Colonic mucosa (tissue), 4 donors: ENCODE measurements around the gene SRRM3. TPM values are rescaled to one million over a fixed set of nuclear protein-coding genes. Genes with fewer than 3 reads are reported as not detected.
"Not testable (repeated sequence)": the region's sequence is repeated elsewhere in the genome, so short reads cannot be mapped to it uniquely, and the experiment has no call there.

ENCODE experiments used
- DNase-seq: peaks from one replicate; pipeline ENCODE4 v3.0.0-alpha.2; 2020
- H3K27ac ChIP-seq: fragments of 200-600 bp; one replicate; pipeline ENCODE4 v1.8.0; 2021
- H3K27me3 ChIP-seq: fragments of 200-600 bp; one replicate; pipeline ENCODE4 v1.8.0; 2021
- H3K36me3 ChIP-seq: fragments of 200-600 bp; one replicate; pipeline ENCODE4 v1.8.0; 2021
- H3K4me1 ChIP-seq: fragments of 200-600 bp; one replicate; pipeline ENCODE4 v1.8.0; 2021; ENCODE audit warnings: mild to moderate bottlenecking
- H3K4me3 ChIP-seq: fragments of 200-600 bp; one replicate; pipeline ENCODE4 v1.8.0; 2021
- H3K9ac ChIP-seq, 2 donors: one replicate each; pipeline ENCODE4 v1.7.0; 2013; ENCODE audit warnings: control low read depth in 2 of 2, low read depth in 2 of 2, low read length in 2 of 2
- H3K9me3 ChIP-seq: fragments of 200-600 bp; one replicate; pipeline ENCODE4 v1.8.0; 2021
- intact Hi-C: fragments of 100-400 bp; cut with DNase I; formaldehyde crosslinking; loops from one replicate; pipeline ENCODE4 v1.14.1; 2022
- total RNA-seq, 2 donors: library from RNA; stranded (reverse); fragmentation: NEBNext Ultra II Directional in 1 of 2; extraction: Animal tissue kit (Norgen Biotek cat#: 25700) in 1 of 2; gene quantifications; one replicate each; pipeline ENCODE4 v1.2.1, GENCODE V29; 2021
- TF ChIP-seq, protein P1 (sequence below): fragments of 200-600 bp; IDR thresholded peaks from one replicate; pipeline ENCODE4 v1.8.0; 2022; ENCODE audit warnings: antibody characterized with exemption, mild to moderate bottlenecking
- donor health status: healthy.
- donor health status: DM: no; HTN: no; CAD: no.
- donor health status: DM: no; HTN: no; CAD: no.

The SRRM3 gene
- total RNA-seq, 2 donors from 2014 or later = 0.64 to 0.67 TPM

DNA sequence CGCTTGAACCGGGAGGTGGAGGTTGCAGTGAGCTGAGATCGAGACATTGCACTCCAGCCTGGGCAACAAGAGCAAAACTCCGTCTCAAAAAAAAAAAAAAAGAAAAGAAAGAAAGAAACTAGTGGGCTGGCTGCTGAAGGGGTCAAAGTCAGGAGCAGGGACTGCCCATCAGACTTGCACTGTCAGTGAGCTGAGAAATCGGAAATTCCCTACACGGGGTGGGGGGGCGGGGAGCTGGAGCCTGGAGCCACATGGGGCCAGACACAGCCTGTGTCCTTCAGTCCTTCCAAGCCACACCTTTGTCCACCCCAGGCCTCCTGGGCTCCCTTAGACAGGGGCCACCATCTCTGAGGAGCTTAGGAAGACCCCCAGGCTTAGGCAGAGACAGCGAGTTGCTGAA, 34.5 kb downstream of the SRRM3 start:
- DNase-seq = no peak
- Histone ChIP-seq H3K27me3 (no peaks in the 10 kb centered on the region), H3K4me1 (no peaks in the 10 kb centered on the region), H3K9ac (no peak overlapping the region), H3K9me3 (no peaks in the 10 kb centered on the region), H3K36me3 (no peaks in the 10 kb centered on the region), H3K4me3 (no peak overlapping the region), H3K27ac (no peak overlapping the region)
- intact Hi-C loops = no loop called here
- TF ChIP-seq, protein P1, sequence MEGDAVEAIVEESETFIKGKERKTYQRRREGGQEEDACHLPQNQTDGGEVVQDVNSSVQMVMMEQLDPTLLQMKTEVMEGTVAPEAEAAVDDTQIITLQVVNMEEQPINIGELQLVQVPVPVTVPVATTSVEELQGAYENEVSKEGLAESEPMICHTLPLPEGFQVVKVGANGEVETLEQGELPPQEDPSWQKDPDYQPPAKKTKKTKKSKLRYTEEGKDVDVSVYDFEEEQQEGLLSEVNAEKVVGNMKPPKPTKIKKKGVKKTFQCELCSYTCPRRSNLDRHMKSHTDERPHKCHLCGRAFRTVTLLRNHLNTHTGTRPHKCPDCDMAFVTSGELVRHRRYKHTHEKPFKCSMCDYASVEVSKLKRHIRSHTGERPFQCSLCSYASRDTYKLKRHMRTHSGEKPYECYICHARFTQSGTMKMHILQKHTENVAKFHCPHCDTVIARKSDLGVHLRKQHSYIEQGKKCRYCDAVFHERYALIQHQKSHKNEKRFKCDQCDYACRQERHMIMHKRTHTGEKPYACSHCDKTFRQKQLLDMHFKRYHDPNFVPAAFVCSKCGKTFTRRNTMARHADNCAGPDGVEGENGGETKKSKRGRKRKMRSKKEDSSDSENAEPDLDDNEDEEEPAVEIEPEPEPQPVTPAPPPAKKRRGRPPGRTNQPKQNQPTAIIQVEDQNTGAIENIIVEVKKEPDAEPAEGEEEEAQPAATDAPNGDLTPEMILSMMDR = no peak

DNA sequence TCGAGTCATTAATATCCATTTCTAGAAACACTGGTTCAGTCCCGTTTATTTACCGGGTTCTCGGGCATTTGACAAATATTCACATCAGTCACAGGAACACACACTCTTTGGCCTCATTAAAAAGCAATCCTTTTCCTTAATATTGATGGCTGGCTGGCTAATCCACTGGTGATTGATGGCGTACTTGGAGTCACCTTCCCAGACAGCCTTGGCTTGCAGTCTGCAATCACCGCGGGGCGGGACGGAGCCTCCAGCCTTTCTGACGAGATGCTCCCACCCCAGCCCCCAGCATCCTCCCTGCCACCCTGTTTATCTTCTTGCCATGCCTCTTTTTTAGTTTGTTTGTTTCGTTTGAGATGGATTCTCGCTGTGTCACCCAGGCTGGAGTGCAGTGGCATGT, 36.6 kb downstream of the SRRM3 start:
- no peaks in the 10 kb centered on the region for H3K36me3 ChIP-seq
- H3K9ac ChIP-seq = no peak overlapping the region
- TF ChIP-seq, protein P1 = no peak
- DNase-seq = no peak
- no peak overlapping the region for H3K27ac ChIP-seq
- H3K9me3 ChIP-seq = no peaks in the 10 kb centered on the region
- intact Hi-C loops = no loop called here
- H3K4me1 ChIP-seq = no peaks in the 10 kb centered on the region
- no peak overlapping the region for H3K4me3 ChIP-seq
- H3K27me3 ChIP-seq = no peaks in the 10 kb centered on the region

DNA sequence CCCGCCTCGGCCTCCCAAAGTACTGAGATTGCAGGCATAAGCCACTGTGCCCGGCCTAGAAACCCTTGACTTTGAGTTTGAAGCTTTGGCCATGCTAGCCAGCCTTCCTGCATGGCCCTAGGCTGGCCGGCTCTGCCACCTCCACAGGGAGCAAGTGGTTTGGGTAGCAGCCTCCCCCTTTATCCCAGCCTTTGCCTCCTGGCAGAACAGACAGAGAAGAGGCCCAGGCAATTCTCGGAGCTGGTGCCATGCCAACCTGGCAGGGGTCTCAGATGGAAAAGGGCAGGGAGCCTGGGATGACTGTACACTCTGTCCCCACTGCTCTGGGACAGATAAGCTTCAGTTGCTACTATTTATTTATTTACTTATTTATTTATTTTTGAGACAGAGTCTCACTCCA, 39.4 kb downstream of the SRRM3 start:
- H3K27ac ChIP-seq = no peak overlapping the region

GRCh38 chr7:76242517-76243063, 40.9 kb downstream of the SRRM3 start:
- H3K27ac ChIP-seq, H3K9ac ChIP-seq, intact Hi-C loops, H3K27me3 ChIP-seq, H3K9me3 ChIP-seq, H3K4me3 ChIP-seq, H3K36me3 ChIP-seq, H3K4me1 ChIP-seq, DNase-seq: not testable (repeated sequence)

More for the DNA sequence above, 39.4 kb downstream of the SRRM3 start:
- Histone ChIP-seq H3K9ac (no peak overlapping the region), H3K4me3 (no peak overlapping the region), H3K4me1 (no peaks in the 10 kb centered on the region), H3K36me3 (no peaks in the 10 kb centered on the region), H3K9me3 (no peaks in the 10 kb centered on the region), H3K27me3 (no peaks in the 10 kb centered on the region)
- intact Hi-C loops = no loop called here
- no peak for DNase-seq
- TF ChIP-seq, protein P1 = no peak

- DNase-seq = no peak
Observed at GRCh38 chr7:76244781-76245391, 43.2 kb downstream of the SRRM3 start.

More at GRCh38 chr7:76244781-76245391, 43.2 kb downstream of the SRRM3 start:
- TF ChIP-seq, protein P1 = no peak
- Histone ChIP-seq H3K27ac (no peak overlapping the region), H3K4me3 (no peak overlapping the region), H3K9ac (no peak overlapping the region), H3K9me3 (no peaks in the 10 kb centered on the region), H3K4me1 (no peaks in the 10 kb centered on the region), H3K27me3 (no peaks in the 10 kb centered on the region), H3K36me3 (no peaks in the 10 kb centered on the region)
- intact Hi-C loops = no loop called here
